RPMI7951 (cell line): ENCODE results near the gene PPIL1. TPM values are rescaled to one million over a fixed set of nuclear protein-coding genes. Genes with fewer than 3 reads are reported as not detected.

Experiments used
- DNase-seq: peaks from one replicate; pipeline ENCODE4 v3.0.0-alpha.2; 2012; ENCODE audit warnings: low read depth
- total RNA-seq: library from RNA; depleted of rRNA; stranded (reverse); fragments of >200 nt; shearing (Covaris generic); gene quantifications from 2 replicates; pipeline ENCODE4 v1.2.3, GENCODE V29; 2014

The PPIL1 gene
- total RNA-seq, 1 experiment from 2014 or later: 52.4 TPM

DNA sequence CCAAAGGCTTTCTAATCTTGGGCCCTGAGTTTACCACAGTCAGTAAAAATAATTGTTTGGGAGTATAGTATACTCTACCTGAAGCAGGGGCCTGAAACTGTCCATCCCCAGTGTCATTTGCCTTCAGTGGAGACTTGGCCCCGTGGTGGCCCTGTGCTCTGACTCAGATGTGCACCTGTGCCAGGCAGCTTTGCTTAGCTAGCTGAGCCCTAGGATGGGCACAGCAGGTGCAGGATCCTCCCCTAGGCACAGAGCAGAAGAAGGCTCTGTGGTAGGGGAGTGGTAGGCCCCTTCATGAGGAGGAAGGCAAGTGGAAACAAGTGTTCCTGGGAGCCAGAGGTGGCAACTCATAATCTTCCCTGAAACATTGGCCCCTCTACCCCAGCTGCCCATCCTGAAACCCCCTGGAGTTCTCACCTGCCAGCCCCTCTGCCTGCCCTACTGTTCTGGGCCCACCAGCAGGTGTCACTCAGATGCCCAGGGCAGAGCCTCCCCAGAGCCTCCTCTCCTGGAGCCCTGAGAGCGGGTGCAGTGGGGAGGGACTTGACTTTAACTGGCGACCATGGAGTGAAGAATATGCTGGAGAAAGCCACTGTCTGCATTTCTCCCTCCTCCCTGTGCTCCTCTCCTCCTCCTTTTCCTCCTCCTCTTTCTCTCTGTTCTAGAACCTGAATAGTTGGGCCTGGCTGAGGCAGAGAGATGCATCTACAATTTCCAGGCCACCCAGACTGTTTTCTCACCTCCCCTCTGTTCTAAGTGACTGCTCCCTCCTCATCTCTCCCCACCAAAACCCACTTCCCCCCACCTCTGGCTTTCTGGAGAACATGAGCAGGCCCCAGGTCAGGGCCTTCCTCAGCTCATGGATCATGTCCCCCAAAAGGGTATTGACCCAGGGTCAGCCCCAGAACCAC, 38.2 kb downstream of the PPIL1 start:
- DNase-seq: no peak

DNA sequence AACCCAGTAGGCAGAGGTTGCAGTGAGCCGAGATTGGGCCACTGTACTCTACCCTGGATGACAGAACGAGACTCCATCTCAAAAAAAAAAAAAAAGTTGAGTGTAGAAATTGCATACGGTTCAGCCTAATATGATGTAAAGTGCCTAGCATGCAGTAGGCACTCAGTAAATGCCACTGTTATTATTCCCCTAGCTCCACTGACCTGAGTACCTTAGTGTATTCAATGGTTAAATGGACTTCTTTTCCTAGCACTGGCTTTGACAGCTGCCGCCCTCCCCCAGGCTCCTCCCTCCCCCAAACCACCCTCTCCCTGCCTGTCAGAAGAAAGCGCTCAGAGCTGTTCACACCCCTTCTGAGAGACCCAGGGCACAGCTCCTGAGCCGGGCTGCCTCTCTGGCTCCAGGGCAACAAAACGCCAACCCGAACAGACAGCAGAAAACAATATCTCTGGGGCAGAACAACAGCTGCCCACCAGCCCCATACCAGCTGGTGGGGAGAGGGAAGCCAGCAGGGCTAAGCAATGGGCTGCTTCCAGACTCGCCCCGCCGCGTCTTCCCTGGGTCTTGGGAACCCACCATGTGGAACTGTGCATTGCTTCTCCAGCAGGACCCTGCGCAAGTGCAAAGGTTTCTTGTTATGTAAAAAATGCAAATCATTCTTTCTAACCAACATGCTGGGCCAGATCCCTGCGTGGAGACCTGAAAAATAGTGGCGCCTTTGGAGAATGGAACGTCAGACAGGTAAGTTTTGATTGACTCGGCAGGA, 39.8 kb downstream of the PPIL1 start:
- DNase-seq: no peak

DNA sequence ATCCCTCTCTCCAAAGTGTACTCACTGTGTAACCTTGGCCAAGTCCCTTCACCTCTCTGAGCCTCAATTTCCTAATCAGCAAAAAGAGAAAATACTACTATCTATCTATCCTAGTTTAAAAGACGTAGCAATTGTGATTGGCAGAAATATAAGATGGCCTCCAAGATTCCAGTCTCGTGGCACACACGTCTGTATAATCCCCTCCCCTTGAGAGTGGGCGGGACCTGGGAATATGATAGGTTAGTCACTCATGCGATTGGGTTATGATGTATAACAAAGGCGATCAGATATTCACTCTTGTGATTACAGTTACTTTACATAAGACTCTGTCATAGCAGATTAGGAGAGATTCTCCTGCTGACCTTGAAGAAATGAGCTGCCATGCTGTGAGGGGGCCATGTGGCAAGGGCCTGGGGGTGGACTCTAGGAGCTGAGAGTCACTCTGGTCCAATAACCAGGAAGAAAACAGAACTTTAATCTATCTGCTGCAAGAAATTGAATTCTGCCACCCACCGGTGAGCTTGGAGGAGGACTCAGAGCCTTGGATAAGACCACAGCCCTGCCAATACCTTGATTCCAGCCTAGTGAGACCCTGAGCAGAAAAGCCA, 41.3 kb downstream of the PPIL1 start:
- no peak for DNase-seq

DNA sequence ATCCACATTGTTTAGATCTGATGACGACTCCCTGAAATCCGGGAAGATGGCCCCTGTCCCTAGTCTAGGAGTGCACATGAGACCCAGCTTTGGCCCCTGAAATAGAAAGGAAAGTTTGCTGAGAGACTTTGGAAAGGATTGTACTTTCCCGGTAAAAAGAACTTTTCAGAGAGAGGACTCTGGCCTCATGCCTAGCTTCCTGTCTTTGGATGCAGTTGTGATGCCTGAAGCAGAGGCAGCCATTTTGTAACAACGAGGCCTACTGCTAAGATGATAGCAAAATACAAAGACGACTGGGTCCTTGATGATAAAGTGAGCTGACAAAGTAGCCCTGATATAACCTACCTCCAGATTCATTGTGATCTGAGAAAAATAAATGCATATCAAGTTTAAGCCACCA, 42.3 kb downstream of the PPIL1 start:
- no peak for DNase-seq

DNA sequence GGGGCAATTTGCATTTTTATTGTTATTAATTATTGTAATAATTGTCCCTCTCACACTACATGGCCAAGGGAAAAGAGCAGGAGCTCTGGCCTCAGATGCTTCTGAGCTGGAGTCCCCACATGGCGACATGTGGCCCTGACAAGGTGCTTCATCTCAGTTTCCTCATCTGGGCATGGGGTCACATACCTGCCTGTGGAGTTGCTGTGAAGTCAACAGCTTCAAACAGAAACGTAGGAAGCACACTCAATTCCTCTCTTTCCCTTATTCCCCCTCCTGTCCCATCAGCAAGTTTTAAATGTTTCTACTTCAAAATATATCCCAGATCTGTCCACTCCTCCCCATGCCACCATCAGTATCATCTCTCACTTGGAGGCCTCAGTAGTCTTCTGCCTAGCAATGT, 44.0 kb downstream of the PPIL1 start:
- no peak for DNase-seq

GRCh38 chr6:36829919-36830544, 44.6 kb downstream of the PPIL1 start:
- DNase-seq: peak; percentile 34

GRCh38 chr6:36827261-36828079, 47.1 kb downstream of the PPIL1 start:
- peak; percentile 86 for DNase-seq

DNA sequence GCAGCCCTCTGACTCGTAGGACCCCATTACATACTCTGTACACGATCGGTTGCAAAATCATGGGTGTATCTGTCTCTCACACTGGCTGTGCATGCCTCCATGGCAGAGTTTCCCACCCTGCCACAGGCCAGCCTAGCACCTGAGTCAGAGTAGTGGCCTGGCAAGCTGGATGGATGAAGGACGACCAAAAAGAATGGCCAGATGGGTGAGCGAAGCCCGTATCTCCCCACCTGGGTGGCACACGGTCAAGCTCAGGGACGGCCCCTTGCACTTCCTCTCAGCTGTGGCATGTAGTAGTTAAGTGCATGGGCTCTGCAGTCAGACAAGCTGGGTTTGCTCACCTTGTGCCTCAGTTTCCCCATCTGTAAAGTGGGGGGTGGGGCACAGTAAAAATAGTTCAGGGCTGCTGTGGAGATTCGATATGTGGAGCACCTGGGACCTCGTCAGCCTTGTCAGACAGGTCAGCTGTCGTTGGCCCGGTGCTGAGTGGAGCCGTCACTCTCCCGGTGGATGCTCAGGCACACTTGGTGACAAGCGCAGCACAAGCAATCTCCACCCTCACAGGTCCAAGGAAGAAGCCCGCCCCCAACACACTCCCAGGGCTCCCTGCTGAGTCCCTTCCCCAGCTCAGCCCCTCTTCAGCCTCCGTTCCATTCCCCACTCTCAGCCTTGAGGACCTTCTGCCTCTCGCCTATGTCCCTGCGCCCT, 47.9 kb downstream of the PPIL1 start:
- DNase-seq: no peak

GRCh38 chr6:36825994-36826393, 48.6 kb downstream of the PPIL1 start:
- DNase-seq: no peak

DNA sequence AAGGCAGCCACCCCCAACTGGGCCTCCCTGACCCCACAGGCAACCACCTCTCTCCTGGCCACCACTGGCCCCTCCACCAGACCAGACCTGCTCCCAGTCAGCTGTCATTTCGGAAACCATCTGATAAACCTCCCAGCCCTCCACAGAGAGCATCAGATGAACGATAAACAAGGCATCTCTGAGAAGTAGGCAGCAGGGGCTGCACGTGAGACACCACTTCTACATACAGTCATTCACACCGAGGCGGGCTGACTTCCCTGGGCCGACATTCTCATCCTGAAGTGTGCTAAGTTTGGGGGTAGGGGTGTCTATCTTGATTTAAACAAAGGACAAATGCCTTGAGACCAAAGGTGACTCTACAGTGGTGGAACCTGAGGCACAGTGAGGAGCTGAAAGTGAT, 49.2 kb downstream of the PPIL1 start:
- no peak for DNase-seq

GRCh38 chr6:36824253-36824652, 50.4 kb downstream of the PPIL1 start:
- DNase-seq: no peak

- DNase-seq: no peak
Observed at GRCh38 chr6:36823421-36824096, 51.0 kb downstream of the PPIL1 start.

- DNase-seq: no peak
Observed at GRCh38 chr6:36822506-36823269, 51.9 kb downstream of the PPIL1 start.

DNA sequence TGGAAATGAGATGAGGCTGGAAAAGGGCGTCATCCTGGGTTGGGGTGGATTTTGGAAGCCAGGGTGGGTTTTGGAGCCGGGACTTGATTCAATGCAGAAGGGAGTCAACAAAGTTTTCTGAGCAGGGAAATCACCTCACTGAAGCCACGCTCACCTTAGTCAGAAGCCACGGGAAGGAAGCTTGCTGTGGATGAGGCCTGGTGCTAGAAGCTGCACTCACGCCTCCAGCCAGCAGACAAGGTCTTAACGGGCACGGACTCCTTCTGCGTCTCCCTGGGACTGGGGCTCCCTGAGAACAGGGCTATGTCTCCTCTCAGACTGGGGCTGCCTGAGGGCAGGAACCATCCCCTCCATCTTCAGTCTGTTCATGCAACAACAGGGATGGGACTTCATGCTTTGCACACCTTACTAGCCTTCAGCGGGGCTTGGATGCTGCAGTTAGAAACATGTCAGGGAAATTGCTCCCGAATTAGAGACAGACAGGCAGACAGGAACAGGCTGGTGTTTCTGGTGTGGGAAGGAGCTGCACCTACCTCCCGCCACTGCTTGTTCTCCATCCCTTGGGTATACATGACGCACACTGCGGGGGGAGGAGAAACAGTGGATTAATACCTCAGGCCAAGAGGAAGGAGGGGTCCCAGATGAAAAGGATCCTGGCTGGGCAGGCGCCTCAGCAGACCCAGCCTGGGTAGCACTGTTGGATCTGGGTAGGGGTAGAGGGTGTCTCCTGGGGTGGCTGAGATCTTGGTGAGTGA, 52.8 kb downstream of the PPIL1 start:
- DNase-seq: no peak

GRCh38 chr6:36820700-36821580, 53.7 kb downstream of the PPIL1 start:
- DNase-seq: peak; percentile 73

DNA sequence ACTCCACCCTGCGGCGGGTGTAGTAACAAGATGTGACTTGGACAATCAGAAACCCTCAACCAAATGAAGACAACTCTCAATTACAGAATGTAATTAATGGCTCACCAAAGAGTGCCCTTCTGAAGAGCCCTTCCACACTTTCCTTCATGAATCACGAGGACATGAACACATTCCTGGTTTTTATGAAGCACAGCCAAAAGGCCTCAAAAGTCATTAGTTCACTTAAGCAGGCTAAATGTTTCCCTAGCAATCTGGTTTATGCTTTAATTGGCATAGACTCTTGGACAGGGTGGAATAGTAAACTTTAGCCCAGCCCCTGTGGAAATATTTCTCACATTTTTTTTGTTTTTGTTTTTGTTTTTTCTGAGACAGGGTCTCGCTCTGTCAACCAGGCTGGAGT, 55.8 kb downstream of the PPIL1 start:
- DNase-seq: no peak

DNA sequence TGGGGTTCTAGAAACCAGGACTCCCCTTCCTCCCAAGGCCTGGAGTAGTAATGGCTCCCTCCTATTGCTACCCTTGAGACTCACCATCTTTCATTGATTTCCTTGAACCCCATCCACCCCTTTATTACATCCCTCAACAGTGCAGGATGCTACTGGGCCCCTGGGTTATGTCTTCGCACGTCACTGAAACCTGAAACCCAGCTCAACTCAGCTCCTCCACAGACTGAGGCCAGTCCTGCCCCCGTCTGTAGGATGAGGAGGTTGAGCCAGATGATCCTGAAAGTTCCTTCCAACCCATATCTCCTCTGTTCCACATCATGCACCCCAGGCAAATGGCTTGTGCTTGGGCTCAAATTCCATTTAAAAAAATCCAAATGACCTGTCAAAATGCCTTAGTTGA, 56.8 kb downstream of the PPIL1 start:
- no peak for DNase-seq
